Chondrocyte (in vitro differentiated cells): ENCODE data around the gene CNTNAP5. TPM values are rescaled to one million over a fixed set of nuclear protein-coding genes. Genes with fewer than 3 reads are reported as not detected.

ENCODE experiments used
- DNase-seq: peaks from one replicate; pipeline ENCODE4 v3.0.0; 2021; ENCODE audit warnings: mixed read lengths, low spot score
- H3K27ac Mint-ChIP-seq: one replicate; pipeline ENCODE4 v1.8.0; 2021; ENCODE audit warnings: mild to moderate bottlenecking, moderate library complexity, mixed read lengths; ENCODE audit not compliant: unreplicated experiment
- H3K27me3 Mint-ChIP-seq: 2 replicates; pipeline ENCODE4 v1.8.0; 2021; ENCODE audit warnings: low read depth, mixed read lengths
- H3K36me3 Mint-ChIP-seq: 2 replicates; pipeline ENCODE4 v1.8.0; 2021; ENCODE audit warnings: low read depth, mixed read lengths
- H3K4me1 Mint-ChIP-seq: 2 replicates; pipeline ENCODE4 v1.8.0; 2021; ENCODE audit warnings: low read depth, mild to moderate bottlenecking, mixed read lengths
- H3K4me3 Mint-ChIP-seq: one replicate; pipeline ENCODE4 v1.8.0; 2021; ENCODE audit warnings: mild to moderate bottlenecking, moderate library complexity, mixed read lengths; ENCODE audit not compliant: unreplicated experiment
- H3K9me3 Mint-ChIP-seq: 2 replicates; pipeline ENCODE4 v1.8.0; 2021; ENCODE audit warnings: low read depth, mixed read lengths
- total RNA-seq: library from RNA; stranded (reverse); gene quantifications from 3 replicates; pipeline ENCODE4 v1.2.1, GENCODE V29; 2021
- TF ChIP-seq, protein P1 (sequence below): fragments of 200-600 bp; sonication (generic); IDR thresholded peaks from 2 replicates; pipeline ENCODE4 v1.5.0; 2021; ENCODE audit warnings: antibody characterized with exemption, mild to moderate bottlenecking, moderate library complexity

The CNTNAP5 gene
- total RNA-seq, 1 donor from 2014 or later, result not detected

DNA sequence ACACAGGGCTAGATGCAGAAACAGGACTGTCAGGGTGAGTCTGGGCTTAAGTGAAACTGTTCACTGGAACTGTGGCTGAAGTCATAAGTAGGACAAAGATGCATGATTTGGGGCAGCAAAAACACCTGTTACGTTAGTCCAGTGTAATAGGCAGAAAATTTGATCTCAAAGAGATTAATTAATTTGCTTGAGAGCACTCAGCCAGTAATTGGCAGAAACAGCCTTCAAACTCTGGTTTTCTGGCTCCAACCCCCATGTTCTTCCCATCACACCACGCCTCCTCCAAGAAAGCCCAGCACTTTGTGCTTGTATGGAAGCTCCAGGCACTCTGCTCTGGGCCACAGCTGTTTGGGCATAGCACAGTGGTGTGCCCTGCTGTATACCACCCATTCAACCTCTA is 54.0 kb downstream of the CNTNAP5 start:
- H3K36me3 Mint-ChIP-seq, result no peaks in the 10 kb centered on the region
- no peak overlapping the region for H3K4me3 Mint-ChIP-seq
- H3K9me3 Mint-ChIP-seq, result peaks cover 2% of the 10 kb centered on the region
- H3K27me3 Mint-ChIP-seq, result no peaks in the 10 kb centered on the region
- DNase-seq, result no peak
- TF ChIP-seq, protein P1, sequence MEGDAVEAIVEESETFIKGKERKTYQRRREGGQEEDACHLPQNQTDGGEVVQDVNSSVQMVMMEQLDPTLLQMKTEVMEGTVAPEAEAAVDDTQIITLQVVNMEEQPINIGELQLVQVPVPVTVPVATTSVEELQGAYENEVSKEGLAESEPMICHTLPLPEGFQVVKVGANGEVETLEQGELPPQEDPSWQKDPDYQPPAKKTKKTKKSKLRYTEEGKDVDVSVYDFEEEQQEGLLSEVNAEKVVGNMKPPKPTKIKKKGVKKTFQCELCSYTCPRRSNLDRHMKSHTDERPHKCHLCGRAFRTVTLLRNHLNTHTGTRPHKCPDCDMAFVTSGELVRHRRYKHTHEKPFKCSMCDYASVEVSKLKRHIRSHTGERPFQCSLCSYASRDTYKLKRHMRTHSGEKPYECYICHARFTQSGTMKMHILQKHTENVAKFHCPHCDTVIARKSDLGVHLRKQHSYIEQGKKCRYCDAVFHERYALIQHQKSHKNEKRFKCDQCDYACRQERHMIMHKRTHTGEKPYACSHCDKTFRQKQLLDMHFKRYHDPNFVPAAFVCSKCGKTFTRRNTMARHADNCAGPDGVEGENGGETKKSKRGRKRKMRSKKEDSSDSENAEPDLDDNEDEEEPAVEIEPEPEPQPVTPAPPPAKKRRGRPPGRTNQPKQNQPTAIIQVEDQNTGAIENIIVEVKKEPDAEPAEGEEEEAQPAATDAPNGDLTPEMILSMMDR, result no peak
- H3K27ac Mint-ChIP-seq, result no peak overlapping the region
- no peaks in the 10 kb centered on the region for H3K4me1 Mint-ChIP-seq

DNA sequence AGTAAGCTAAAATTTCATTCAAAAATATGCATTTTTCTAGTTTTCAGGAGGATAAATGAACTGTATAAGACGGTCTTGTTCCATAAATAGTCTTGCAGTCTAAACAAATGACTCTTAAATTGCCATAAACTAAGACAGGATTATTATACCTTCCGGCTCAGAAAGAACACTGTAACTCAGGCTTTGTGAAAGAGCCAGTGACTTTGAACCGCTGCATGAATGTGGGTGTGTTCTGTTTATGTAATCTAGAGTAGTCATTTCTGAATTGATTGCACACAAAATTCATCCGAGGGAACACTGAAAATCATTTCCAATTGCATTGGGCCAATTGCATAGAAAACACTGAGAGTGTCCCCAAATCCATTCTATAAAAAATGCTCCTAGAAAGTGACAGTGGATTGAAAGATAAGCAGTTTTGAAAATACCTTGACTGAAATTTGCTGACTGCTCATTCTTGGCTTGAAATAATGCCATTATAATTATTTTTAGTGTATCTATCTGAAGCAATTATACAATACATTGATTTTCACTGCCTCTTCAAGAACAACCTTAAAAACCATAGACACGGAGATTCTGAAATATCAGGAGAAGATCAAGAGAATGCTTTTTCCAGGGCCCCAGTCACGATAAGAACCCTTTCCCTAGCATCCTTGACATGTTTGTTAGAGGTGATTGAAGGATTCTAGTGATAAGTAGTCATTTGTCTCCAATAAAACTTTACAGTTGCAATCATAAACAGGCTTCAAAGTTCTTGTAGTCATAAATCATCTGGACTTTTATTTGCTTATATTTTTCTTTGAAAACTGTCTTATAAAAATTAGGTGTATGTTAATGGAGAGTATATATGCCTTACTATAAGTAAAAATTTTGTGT is 55.4 kb downstream of the CNTNAP5 start:
- Mint-ChIP-seq H3K27ac (no peak overlapping the region), H3K27me3 (no peaks in the 10 kb centered on the region), H3K4me1 (no peaks in the 10 kb centered on the region), H3K9me3 (peaks cover 7% of the 10 kb centered on the region), H3K4me3 (no peak overlapping the region), H3K36me3 (no peaks in the 10 kb centered on the region)
- DNase-seq, result no peak
- TF ChIP-seq, protein P1, result no peak

DNA sequence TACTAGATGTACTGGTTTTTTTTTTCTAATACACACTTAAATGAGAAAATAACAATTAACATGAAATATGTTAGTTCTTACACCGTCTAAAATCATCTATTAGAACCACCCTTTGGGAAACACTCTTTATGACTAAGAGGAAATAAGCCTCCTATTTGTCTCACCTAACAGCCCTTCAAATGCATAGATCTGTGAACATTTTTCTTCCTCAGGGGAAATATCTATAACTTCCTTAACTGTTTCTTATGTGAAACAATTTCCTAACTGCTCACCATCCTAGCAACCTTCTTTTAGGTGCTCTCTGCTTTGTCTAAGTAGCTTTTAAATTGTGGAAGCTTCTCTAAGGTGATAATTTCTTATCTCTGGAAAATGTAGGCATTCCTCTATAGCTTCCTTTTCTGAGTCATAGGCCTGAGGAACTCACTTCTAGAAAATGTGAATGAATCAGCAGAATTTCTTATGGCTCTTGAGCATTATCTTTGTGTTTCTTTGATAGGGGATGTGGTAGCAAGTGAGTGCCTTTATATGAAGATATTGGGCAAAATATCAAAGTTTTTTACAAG is 56.1 kb downstream of the CNTNAP5 start:
- Mint-ChIP-seq H3K27ac (no peak overlapping the region), H3K4me1 (no peaks in the 10 kb centered on the region), H3K36me3 (no peaks in the 10 kb centered on the region), H3K27me3 (no peaks in the 10 kb centered on the region), H3K9me3 (peaks cover 11% of the 10 kb centered on the region), H3K4me3 (no peak overlapping the region)
- TF ChIP-seq, protein P1, result no peak
- no peak for DNase-seq

DNA sequence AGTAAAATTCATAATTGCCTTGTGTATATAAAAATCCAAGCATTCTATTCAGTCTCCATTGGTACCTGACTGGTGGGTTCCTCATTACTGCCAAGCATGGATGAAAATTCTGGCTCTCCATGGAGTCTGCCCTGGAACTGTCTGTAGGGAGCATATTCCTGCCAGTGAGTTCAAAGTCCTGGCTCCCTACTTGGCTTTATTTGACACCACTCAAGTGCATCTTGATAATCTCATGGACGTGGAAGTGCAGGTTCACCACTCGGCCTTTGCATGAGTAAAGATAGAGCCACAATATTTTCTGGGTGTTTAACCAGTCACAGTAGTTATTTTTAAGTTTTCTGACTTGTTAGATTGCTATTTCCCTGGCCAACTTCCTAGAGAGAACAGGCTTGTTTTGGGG is 63.5 kb downstream of the CNTNAP5 start:
- DNase-seq, result no peak
- no peak overlapping the region for H3K4me3 Mint-ChIP-seq
- no peaks in the 10 kb centered on the region for H3K36me3 Mint-ChIP-seq
- H3K4me1 Mint-ChIP-seq, result no peaks in the 10 kb centered on the region
- TF ChIP-seq, protein P1, result no peak
- H3K27me3 Mint-ChIP-seq, result no peaks in the 10 kb centered on the region
- H3K9me3 Mint-ChIP-seq, result peaks cover 27% of the 10 kb centered on the region
- H3K27ac Mint-ChIP-seq, result no peak overlapping the region

DNA sequence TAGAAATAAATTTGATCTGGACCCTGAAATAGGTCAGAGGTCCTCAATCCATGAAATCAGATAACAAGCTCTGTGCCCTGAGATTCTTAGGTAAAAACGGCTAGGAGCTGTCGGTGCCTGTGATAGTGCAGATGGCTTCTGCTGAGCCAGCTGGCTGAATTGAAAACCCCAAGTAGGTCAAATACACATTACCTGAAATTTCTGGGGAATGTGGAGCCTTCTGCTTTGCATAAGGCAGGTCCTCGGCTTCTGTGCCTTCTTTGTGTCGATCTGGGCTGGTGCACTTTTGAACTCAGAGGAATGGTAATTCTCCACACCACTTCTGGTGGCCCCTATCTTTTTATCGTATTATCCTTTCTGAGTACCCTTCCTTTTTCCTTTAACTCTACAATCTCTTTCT is 66.6 kb downstream of the CNTNAP5 start:
- H3K27ac Mint-ChIP-seq, result no peak overlapping the region
- no peaks in the 10 kb centered on the region for H3K36me3 Mint-ChIP-seq
- TF ChIP-seq, protein P1, result no peak
- H3K27me3 Mint-ChIP-seq, result no peaks in the 10 kb centered on the region
- no peak for DNase-seq
- no peaks in the 10 kb centered on the region for H3K4me1 Mint-ChIP-seq
- H3K9me3 Mint-ChIP-seq, result peaks cover 17% of the 10 kb centered on the region
- no peak overlapping the region for H3K4me3 Mint-ChIP-seq
